HG03064 (cell line): Measurements from ENCODE around the gene RSBN1.
"Not testable (repeated sequence)": the region's sequence is repeated elsewhere in the genome, so short reads cannot be mapped to it uniquely, and the experiment has no call there.

Experiments used
- ATAC-seq: cut with Tn5 transposase; IDR thresholded peaks from one replicate; pipeline ENCODE4 v1.9.1; 2021; ENCODE audit warnings: low read depth; ENCODE audit not compliant: unreplicated experiment

RSBN1 gene

DNA sequence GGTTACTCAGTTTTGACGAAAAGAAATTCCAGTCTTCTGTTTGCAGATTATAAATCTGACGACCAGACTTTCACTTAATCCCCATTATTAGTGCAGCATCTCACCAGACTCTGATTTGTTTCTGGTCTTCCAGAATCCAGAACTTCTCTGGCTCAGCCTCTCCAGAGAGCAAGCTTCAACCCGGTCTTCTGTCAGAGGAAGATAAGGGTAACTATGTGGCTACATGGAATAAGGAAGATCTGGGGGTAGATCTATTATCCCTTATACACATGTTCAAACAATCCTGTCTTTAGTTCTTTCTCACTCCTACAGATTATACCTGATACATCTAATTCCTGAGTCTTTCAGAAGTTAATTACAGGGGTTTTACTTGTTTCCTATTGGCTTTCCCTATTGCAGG is 62.9 kb downstream of the RSBN1 start:
- no peak for ATAC-seq

DNA sequence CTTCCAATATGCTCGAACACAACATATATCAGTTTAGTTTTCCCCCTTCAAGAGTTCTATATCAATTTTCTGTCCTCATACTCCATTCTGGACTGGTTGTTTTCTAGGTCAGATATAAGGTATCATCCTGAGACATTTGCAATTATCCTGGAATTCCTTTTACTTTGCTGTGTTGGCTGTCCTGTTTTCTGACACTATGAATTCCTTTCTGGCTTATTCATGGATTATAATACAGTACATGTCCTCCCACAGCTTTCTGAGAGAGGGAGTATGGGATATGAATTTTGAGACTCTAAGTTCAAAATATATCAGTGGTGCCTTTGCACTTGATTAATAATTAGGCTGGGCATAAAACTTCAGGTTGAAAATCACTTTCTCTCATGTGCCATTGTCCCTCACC is 64.9 kb downstream of the RSBN1 start:
- no peak for ATAC-seq

DNA sequence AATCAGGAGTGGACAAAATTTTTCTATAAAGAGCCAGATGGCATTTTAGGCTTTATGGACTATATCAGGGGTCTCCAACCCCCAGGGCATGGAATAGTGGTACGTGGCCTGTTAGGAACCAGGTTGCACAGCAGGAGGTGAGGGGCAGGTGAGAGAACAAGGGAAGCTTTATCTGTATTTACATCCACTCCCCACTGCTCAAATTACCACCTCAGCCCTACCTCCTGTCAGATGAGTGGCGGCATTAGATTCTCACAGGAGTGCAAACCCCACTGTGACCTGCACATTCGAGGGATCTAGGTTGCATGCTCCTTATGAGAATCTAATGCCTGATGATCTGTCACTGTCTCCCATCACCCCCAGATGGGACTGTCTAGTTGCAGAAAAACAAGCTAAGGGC is 66.9 kb downstream of the RSBN1 start:
- no peak for ATAC-seq

DNA sequence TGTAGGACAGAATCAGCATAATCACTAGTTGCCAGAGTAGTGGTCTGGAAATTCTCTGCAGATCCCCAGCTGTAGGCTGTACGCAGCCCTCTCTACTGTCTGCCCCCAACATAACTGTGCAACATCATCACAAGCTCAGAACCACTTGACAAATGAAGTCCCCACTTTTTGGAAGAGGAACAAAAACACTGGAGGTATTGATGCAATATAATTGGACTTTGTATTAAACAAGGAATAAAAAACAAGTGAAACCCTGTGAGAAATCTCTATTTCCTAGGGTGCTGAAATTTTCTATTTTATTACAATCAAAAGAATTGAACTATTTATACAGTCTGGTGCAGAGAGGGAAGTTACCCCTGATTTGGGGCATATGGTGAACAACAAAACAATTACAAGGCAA is 68.2 kb downstream of the RSBN1 start:
- ATAC-seq = no peak

- ATAC-seq = no peak
These were observed 69.8 kb downstream of the RSBN1 start for GRCh38 chr1:113742515-113742914.

DNA sequence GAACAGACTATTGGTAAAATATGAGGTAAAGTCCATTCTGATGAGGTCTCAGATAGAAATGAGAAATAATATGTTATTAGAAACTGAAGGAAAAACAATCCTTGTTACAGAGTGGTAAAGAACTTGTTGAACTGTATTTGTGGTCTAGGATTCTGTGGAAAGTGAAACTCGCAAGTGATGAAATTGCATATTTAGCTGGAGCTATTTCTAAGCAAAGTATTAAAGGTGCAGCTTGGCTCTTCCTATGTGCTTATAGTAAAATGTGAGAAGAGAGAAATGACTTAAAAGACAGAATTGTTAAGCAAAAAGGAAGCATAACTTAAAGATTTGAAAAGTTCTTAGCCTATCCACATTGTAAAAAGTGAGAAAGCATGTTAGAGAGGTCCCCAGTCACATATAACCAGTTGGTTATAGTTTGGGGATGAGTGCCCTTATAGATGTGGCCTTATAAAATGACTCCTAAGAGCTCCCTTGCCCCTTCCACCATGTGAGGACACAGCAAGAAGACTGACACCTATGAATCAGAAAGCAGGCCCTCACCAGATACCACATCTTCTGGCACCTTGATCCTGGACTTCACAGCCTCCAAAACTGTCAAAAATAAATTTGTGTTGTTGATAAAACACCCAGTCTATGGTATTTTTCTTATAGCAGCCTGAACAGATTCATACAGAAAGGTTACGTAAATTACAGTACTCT is 77.8 kb downstream of the RSBN1 start:
- no peak for ATAC-seq

DNA sequence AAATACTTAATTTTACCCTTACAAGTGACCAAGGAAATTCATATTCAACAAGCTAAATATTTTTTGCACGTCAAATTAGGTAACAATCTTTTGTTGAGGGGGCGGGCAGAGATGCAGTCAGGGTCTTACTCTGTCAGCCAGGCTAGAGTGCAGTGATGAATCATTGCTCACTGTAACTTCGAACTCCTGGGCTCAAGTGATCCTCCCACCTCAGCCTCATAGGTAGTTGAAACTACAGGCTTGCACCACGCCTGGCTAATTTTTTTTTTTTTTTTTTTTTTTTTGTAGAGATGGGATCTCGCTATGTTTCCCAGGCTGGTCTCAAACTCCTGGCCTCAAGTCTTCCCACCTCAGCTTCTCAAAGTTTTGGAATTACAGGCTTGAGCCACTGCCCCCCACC is 79.5 kb downstream of the RSBN1 start:
- no peak for ATAC-seq

GRCh38 chr1:113721010-113721409 is 91.3 kb downstream of the RSBN1 start:
- ATAC-seq = no peak

GRCh38 chr1:113718621-113719020 is 93.7 kb downstream of the RSBN1 start:
- not testable (repeated sequence) for ATAC-seq

DNA sequence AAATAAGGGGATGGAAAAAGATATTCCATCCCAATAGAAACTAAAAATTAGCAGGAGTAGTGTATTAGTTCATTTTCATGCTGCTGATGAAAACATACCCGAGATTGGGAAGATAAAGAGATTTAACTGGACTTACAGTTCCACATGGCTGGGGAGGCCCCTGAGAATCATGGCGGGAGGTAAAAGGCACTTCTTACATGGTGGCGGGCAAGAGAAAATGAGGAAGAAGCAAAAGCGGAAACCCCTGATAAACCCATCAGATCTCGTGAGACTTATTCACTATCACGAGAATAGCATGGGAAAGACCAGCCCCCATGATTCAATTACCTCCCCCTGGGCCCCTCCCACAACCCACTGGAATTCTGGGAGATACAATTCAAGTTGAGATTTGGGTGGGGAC is 94.8 kb downstream of the RSBN1 start:
- not testable (repeated sequence) for ATAC-seq

GRCh38 chr1:113714606-113715269 is 97.5 kb downstream of the RSBN1 start:
- no peak for ATAC-seq
